Activated CD8-positive, alpha-beta memory T cell treated with anti-CD3 and anti-CD28 coated beads for 36 hours (primary cell): Measurements from ENCODE around the gene CTNNA3. TPM values are rescaled to one million over a fixed set of nuclear protein-coding genes. Genes with fewer than 3 reads are reported as not detected.
"Not testable (repeated sequence)": the region's sequence is repeated elsewhere in the genome, so short reads cannot be mapped to it uniquely, and the experiment has no call there.

Source experiments
- CTCF ChIA-PET: fragments of 350-600 bp; sonication (Branson Sonifier 250); formaldehyde crosslinking; loops from one replicate; lab custom pipeline; 2021; ENCODE audit warnings: antibody characterized with exemption; lab: Charles Lee
- POLR2A ChIA-PET: fragments of 350-600 bp; sonication (Branson Sonifier 250); formaldehyde crosslinking; loops from one replicate; lab custom pipeline; 2021; ENCODE audit warnings: antibody characterized with exemption; lab: Charles Lee
- total RNA-seq, 2 experiments: library from RNA; stranded (reverse); gene quantifications; one replicate each; pipeline ENCODE4 v1.2.3, GENCODE V29; 2021

The CTNNA3 gene
- not detected for total RNA-seq

DNA sequence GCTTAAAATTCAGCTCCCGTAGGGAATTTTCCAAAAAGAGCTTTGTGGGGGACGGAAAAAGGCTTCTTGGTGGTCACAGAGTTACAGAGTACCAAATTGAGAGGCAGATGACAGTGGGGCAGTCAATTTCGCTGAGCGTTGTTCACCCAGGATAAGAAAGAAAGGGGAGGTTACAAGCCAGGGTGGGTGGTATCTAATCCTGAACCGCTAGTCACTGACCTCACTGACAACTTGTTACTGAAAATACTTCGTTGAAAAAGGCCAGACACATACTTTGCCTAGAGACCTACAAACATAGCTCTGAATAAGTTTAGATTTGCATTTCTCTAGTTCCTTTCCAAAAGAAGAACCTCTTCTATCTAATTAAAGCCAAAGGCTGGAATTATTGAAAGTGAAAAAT, at the start of gene CTNNA3:
TSS of gene CTNNA3 (minus strand) at position 167 of the 400 bp plus-strand sequence.
- POLR2A ChIA-PET = no interaction called here
- CTCF ChIA-PET = interaction anchor here (0.5 to 1.5 kb wide), 2 partner anchors 83 kb away, joined by 3 read pairs; no protein-coding TSS in a partner anchor

DNA sequence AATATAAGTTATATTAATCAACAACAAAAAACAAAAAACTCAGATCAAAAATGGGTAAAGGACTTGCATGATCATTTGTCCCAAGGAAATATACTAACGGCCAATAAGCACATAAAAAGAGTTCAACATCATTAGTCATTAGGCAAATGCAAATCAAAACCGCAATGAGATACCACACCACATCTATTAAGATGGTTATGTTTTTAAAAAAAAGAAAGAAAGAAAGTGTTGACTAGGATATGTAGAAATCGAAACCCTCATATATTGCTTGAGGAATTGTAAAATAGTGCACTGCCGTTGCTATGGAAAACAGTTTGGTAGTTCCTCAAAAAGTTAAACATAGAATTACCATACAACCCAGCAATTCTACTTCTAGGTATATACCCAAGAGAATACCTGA, 39.4 kb upstream of the CTNNA3 start:
- ChIA-PET CTCF (no interaction called here), POLR2A (no interaction called here)

DNA sequence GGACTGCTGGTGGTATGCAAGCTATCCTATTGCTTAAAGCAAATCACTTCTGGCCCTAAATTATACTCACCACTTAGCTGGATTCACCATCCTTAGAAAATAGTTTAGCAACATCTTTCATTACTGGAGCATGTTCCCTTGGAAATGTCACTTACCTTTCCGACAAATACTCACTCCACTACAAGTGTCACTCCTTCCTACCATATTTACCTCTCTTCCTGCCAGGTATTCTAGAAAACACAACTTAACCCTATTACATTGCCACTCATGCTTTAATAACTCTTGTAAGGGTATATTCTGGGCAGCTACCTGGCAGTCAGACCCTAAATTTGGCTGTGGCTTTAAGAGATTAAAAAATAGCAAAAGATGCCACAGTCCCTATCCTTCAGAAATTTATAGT, 37.5 kb upstream of the CTNNA3 start:
- ChIA-PET POLR2A (no interaction called here), CTCF (no interaction called here)

DNA sequence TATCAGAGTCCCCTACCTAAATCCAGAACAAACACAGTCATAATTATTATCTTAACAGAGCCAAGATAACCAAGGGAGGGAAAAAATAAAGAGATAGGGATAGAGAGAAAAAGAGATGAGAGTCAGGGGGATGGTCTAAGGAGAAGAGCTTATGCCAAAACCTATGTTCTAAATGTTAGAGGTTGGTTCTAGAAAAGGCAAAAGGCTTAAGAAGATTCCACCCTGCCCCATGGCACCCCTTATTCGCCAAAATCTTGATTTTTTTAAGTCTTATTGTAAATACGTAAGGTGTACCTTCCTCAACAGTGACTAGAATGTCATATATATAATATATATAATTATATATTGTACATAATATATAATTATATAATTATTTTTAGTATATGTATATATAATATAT, 29.6 kb upstream of the CTNNA3 start:
- CTCF ChIA-PET = interaction anchor here (0.5 kb wide), 1 partner anchor 350 kb away, joined by 3 read pairs; no protein-coding TSS in a partner anchor
- POLR2A ChIA-PET = no interaction called here

DNA sequence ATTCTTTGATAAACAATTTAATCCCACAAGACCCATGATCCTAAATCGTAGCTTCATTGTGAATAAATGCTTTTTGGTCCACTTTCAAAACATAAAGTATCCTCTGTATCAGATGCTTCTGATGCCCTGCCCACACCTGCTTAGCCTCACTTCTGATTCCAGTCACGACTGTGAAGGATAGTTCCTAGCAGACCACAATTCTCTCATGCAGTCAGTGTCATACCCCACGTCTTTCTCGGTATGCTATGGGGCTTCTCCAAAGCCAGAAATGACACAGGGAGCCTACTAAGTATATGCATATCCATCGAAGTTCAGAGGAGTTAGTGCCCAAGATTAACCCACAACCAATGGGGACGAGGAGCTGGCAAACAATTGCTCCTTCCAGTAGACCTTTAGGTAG, 27.6 kb upstream of the CTNNA3 start:
- ChIA-PET POLR2A (no interaction called here), CTCF (no interaction called here)

DNA sequence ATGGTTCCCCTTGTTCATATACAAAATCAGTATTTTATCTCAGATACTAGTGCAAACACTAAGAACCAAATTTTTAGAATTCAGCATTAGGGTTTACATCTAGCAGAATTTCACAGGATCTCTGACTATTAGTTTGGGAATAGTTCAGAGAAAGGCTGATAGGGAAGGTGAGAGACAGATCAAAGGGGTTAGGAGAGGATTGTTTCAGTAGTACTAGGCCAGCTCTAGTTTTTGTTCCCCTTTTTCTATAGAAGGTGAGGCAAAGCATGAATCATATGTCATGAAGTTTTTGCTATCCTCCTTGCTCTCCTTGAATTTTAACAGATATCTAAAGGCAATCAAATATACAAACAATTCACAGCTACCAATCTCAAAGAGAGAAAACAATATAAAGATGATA, 26.1 kb upstream of the CTNNA3 start:
- POLR2A ChIA-PET = no interaction called here
- CTCF ChIA-PET = no interaction called here

DNA sequence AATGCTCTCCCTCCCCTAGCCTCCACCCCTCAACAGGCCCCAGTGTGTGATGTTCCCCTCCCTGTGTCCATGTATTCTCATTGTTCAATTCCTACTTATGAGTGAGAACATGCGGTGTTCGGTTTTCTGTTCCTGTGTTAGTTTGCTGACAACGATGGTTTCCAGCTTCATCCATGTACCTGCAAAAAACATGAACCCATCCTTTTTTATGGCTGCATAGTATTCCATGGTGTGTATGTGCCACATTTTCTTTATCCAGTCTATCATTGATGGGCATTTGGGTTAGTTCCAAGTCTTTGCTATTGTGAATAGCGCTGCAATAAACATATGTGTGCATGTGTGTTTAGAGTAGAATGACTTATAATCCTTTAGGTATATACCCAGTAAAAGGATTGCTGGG, 20.5 kb upstream of the CTNNA3 start:
- CTCF ChIA-PET, POLR2A ChIA-PET: not testable (repeated sequence)

DNA sequence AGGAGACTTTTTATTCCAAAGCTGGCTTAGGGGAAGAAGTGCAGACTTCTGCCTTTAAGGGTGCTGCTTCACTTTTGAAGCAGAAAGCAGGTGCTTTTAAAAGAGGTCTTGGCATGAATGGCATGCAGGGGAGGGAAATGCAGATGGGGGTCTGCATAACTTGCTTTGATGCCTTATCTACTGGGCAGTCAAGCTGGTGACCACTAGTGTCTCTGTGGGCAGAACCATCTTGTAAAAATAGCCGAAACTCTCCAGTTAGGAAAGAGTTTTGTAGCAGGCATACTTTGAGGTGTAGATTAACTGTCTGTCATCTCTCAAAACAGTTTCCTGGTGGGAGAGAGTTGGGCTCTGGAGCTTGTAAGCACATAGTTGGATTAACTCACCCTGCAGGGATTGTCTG, 9.9 kb upstream of the CTNNA3 start:
- ChIA-PET POLR2A (no interaction called here), CTCF (interaction anchor here (1.6 kb wide), 1 partner anchor 9 kb away, joined by 4 read pairs; no protein-coding TSS in a partner anchor)

DNA sequence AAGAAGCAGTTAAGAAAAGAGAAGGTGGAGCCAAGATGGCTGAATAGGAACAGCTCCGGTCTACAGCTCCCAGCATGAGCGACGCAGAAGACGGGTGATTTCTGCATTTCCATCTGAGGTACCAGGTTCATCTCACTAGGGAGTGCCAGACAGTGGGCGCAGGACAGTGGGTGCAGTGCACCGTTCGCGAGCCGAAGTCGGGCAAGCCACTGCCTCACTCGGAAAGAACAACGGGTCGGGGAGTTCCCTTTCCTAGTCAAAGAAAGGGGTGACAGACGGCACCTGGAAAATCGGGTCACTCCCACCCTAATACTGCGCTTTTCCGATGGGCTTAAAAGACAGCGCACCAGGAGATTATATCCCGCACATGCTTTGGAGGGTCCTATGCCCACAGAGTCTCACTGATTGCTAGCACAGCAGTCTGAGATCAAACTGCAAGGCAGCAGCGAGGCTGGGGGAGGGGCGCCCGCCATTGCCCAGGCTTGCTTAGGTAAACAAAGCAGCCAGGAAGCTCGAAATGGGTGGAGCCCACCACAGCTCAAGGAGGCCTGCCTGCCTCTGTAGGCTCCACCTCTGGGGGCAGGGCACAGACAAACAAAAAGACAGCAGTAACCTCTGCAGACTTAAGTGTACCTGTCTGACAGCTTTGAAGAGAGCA, 3.7 kb upstream of the CTNNA3 start:
- POLR2A ChIA-PET, CTCF ChIA-PET: not testable (repeated sequence)

DNA sequence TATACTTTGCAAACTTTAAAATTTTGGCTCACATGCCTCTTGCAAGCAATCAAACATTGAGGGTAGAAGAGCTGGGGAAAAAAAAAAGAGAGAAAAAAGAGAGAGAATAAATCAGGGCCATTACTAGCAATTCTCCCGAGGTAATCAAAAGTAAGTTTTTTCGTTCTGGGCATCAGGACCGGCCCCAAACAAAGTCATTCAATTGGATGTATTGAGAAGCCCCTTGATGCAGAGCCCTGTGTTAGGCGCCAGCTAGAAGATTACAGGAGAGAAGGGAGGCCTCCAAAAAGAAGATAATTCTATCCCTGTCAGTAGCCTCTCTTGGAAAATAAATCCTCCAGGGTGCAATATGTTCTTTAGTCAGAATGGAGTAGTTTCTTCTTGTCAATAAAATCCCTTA, 2.2 kb upstream of the CTNNA3 start:
- POLR2A ChIA-PET = no interaction called here
- CTCF ChIA-PET = interaction anchor here (0.8 to 2.6 kb wide), 10 partner anchors 66 to 604 kb away, joined by 3 to 43 read pairs (median 4); no protein-coding TSS in a partner anchor

DNA sequence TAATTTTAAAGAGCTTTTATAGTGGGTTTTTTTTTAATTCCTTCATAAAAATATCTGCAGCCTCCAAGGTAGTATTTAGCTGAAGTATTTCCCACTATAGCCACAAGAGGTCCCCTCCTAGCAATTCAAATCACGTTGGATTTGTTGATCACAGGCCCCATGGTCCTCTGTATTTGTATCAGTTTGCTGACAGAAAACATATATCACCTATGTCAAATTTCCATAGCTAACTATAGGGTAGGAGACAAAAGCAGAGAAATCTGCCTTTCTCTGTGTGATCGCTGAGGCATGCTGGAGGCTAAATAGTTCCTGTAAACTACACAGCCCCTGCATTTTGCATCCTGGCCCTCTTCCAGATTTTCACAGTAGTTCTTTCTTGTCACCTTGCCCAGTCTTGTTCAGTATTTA, 1.7 kb upstream of the CTNNA3 start:
- POLR2A ChIA-PET = no interaction called here

DNA sequence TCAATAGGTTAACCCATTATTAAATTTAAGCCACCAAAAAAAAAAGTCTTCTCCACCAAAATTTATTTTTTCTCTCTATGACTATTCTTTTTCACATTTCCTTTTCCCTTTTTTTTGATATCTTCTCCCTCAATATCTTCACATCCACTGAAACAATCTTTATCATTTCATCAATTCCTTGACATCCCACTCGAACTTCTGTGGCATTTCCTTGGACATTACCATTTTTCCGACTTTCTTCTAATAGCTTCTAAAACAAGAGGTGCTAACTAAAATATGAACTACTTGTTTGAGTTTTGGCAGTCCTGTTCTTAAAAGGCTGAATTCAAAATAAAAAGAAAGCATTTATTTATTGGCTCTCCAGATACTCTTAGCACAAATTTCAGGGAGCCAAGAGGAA, 684 bp upstream of the CTNNA3 start:
- POLR2A ChIA-PET = no interaction called here

More for the DNA sequence above, 1.7 kb upstream of the CTNNA3 start:
- CTCF ChIA-PET = interaction anchor here (0.8 to 2.6 kb wide), 10 partner anchors 67 to 604 kb away, joined by 3 to 43 read pairs (median 4); no protein-coding TSS in a partner anchor

DNA sequence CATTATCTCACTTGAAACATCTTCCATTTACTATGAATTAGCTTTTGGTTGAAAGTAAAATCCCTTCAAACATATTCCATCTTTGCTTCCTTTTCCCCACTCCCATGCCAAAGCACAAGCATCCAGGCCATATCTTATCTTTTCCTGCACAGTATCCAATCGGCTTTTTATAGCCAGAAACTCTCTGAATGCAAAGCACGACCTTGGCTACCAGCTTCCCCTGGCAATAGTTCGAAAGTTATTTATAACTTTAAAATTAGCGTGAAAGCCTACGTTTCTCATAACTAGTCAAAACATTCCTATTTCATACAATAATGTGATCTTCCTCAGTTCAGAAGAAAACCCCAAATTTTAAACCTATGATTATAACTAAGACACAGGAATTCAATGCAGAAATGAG, 440 bp downstream of the CTNNA3 start:
- POLR2A ChIA-PET = no interaction called here
- CTCF ChIA-PET = interaction anchor here (1.5 kb wide), 1 partner anchor 84 kb away, joined by 3 read pairs; no protein-coding TSS in a partner anchor

More for the DNA sequence above, 684 bp upstream of the CTNNA3 start:
- CTCF ChIA-PET = interaction anchor here (2.4 to 2.6 kb wide), 2 partner anchors 84 to 89 kb away, joined by 13 to 43 read pairs; no protein-coding TSS in a partner anchor

DNA sequence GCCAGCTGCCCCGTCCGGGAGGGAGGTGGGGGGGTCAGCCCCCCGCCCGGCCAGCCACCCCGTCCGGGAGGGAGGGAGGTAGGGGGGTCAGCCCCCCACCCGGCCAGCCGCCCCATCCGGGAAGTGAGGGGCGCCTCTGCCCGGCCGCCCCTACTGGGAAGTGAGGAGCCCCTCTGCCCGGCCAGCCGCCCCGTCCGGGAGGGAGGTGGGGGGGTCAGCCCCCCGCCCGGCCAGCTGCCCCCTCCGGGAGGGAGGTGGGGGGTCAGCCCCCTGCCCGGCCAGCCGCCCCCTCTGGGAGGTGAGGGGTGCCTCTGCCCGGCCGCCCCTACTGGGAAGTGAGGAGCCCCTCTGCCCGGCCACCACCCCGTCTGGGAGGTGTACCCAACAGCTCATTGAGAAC, 4.1 kb downstream of the CTNNA3 start:
- CTCF ChIA-PET, POLR2A ChIA-PET: not testable (repeated sequence)

DNA sequence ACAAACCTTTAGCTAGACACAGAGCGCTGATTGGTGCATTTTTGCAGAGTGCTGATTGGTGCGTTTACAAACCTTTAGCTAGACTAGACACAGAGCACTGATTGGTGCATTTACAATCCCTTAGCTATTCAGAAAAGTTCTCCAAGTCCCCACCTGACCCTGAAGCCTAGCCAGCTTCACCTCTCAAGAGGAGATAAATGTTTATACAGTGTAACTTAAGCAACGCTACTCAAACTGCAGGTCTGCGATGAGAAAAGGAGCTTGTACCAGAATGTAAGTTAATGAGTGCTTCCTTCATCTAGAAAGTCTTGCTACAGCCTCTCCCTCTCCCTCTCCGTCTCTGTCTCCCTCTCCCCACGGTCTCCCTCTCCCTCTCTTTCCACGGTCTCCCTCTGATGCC, 5.5 kb downstream of the CTNNA3 start:
- CTCF ChIA-PET, POLR2A ChIA-PET: not testable (repeated sequence)

DNA sequence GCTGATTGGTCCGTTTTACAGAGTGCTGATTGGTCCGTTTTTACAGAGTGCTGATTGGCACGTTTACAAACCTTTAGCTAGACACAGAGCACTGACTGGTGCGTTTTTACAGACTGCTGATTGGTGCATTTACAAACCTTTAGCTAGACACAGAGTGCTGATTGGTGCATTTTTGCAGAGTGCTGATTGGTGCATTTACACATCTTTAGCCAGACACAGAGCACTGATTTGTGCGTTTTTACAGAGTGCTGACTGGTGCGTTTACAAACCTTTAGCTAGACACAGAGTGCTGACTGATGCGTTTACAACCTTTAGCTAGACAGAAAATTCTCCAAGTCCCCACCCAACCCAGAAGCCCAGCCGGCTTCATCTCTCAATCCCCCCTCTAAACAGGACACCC, 11.9 kb downstream of the CTNNA3 start:
- POLR2A ChIA-PET, CTCF ChIA-PET: not testable (repeated sequence)

DNA sequence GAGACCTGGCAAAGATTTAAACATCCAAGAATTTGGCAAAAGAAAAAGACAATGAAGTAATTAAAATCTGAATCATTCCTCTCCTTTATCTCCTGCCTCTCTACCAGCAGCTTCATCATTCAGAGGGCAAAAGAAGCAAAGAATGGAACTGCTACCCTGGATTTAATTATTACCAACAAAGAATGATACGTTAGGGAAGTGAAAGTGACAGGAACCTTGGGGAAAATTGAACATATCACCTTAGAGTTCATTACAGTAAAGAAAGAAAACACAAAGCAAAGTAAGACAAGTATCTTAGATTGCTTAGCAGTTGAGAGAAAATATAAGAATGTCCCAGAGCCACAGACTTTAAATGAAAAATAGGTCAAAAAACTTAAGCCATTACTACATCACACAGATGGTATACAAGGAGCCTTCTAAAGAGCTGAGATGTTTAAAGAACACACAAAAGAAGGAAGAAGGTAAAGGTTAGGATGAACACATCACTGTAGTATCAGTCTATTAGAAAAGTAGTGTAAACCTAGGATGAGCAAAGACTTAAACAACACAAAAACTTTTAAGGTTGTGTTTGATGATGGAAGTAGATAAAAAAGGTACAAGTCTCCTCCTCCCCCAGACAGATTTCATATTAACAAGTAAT, 17.5 kb downstream of the CTNNA3 start:
- CTCF ChIA-PET = no interaction called here
- POLR2A ChIA-PET = no interaction called here

DNA sequence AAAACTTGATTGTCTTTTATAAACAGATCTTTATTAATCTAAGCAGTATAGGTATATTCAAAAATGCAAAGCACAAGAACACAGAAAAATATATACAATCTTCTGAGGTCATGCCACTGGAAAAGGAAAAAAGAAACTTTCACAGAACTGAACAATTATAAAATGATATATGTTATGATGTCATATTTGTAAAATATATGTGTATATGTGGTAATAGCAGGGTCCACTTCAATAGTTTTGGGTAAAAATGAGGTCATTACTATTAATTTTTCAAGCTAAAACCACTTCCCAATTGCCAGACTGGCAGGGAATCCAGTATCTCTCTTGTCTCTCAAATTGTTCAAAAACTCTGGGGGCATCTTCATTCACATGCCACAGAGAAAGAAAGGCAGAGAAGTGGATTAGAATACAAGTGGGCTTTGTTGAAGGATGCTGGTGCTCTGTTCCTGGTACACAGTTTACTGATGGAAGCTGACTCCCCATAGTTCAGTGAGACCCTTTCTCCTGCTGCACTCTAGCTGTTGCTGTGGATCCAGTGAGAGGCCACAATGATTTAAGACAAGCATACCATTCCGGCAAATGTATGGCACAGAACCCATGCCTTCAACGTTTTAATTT, 19.7 kb downstream of the CTNNA3 start:
- ChIA-PET POLR2A (no interaction called here), CTCF (no interaction called here)

DNA sequence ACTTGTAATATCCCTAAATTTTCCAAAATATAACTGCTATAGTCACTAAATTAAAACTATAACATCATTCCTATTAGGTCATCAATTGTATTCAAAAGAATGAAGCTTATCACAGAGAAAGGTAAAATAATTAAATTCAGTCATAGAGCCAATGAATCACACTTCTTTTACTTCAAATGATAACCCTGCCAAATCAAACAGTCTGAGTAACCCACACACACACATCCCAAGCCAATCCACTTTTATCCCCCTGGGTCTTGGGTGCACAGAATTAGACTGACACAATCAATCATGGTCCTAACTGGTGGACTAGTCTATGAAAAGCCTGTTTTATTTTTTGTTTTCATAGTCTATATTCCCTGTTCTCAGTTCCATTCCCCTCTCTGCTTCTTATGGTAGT, 25.6 kb downstream of the CTNNA3 start:
- ChIA-PET POLR2A (no interaction called here), CTCF (no interaction called here)

DNA sequence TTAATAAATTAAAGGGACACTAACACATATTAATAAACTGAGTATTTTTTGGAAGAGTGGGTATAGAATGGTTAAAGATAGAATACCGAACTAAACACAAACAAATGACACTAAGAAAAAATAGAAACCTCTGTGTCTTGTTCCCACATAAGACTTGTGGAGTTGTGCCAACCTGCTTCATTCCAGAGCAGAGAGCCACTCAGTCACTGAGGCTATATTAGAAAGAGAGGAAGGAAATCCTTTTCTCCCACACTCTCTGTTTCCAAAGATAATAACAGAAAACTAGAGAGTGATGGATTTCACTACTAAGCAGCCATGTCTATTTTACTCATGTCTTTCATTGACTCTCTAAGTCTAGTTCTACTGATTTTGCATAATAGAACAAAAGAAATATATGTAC, 26.0 kb downstream of the CTNNA3 start:
- CTCF ChIA-PET = no interaction called here

More for the DNA sequence above, 26.0 kb downstream of the CTNNA3 start:
- POLR2A ChIA-PET = no interaction called here
